ENCODE data around the gene IQCE.

IQCE gene

DNA sequence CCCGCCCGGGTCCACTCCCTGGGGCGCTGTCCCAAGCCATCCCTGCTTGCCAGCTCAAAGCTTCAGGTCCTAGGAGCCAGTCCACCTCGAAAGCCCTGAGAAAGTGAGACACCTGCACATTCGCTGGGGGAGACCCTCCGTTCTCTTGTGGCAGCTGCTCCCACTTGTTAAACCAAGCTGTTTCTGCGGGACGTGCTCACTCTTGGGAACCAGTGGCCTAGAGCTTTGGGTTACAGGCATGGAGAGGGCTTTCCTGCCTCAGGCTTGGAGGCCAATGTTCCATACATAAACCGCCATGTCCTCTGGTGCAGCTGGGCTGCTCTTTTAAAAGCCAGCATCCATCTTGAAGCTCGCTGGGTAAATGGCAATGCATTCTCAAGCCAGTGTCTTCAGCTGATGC lies 53.1 kb downstream of the IQCE start:
- Histone ChIP-seq H3K36me3 (ENCODE audit: control insufficient read depth, low read length) (no peaks in the 10 kb centered on the region), H3K4me2 (ENCODE audit: low read length) (peak overlapping the region; percentile 76), H3K27ac (ENCODE audit: low read depth, low read length) (peak overlapping the region; percentile 66; the same call in 1 of the 2 replicates), H3F3A (ENCODE audit: control insufficient read depth, insufficient read depth) (peaks cover 9% of the 10 kb centered on the region), H3K79me2 (ENCODE audit: control insufficient read depth, low read length) (no peaks in the 10 kb centered on the region), H4K20me1 (ENCODE audit: control insufficient read depth, insufficient read depth, low read depth, low read length) (no peaks in the 10 kb centered on the region), H3K27me3 (ENCODE audit: control insufficient read depth, low read length) (peaks cover 4% of the 10 kb centered on the region; the same call in 1 of the 2 replicates), H3K4me1 (ENCODE audit: control insufficient read depth, low read length) (peaks cover 45% of the 10 kb centered on the region), H3K9me3 (ENCODE audit: control insufficient read depth, insufficient read depth, low read length) (no peaks in the 10 kb centered on the region), H3K4me3 (ENCODE audit: low read length) (no peak overlapping the region), H3K9me2 (replicated peaks; ENCODE audit: control insufficient read depth, low read length) (no peaks in the 10 kb centered on the region)
- no peak for TF ChIP-seq EZH2phosphoT487 (IDR thresholded peaks at IDR 0.05; ENCODE audit: borderline replicate concordance, low read length)
- TF ChIP-seq, protein P1, sequence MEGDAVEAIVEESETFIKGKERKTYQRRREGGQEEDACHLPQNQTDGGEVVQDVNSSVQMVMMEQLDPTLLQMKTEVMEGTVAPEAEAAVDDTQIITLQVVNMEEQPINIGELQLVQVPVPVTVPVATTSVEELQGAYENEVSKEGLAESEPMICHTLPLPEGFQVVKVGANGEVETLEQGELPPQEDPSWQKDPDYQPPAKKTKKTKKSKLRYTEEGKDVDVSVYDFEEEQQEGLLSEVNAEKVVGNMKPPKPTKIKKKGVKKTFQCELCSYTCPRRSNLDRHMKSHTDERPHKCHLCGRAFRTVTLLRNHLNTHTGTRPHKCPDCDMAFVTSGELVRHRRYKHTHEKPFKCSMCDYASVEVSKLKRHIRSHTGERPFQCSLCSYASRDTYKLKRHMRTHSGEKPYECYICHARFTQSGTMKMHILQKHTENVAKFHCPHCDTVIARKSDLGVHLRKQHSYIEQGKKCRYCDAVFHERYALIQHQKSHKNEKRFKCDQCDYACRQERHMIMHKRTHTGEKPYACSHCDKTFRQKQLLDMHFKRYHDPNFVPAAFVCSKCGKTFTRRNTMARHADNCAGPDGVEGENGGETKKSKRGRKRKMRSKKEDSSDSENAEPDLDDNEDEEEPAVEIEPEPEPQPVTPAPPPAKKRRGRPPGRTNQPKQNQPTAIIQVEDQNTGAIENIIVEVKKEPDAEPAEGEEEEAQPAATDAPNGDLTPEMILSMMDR (IDR thresholded peaks at IDR 0.05; ENCODE audit: low read depth, low read length, poor library complexity, severe bottlenecking) = no peak

GRCh38 chr7:2612445-2613097 lies 53.8 kb downstream of the IQCE start:
- Histone ChIP-seq H3K27me3 (ENCODE audit: control insufficient read depth, low read length) (peaks cover 4% of the 10 kb centered on the region; the same call in 1 of the 2 replicates), H3K79me2 (ENCODE audit: control insufficient read depth, low read length) (no peaks in the 10 kb centered on the region), H3K4me1 (ENCODE audit: control insufficient read depth, low read length) (peaks cover 45% of the 10 kb centered on the region), H3K9me3 (ENCODE audit: control insufficient read depth, insufficient read depth, low read length) (no peaks in the 10 kb centered on the region), H3K4me2 (ENCODE audit: low read length) (peak overlapping the region; percentile 76), H3F3A (ENCODE audit: control insufficient read depth, insufficient read depth) (peaks cover 9% of the 10 kb centered on the region), H4K20me1 (ENCODE audit: control insufficient read depth, insufficient read depth, low read depth, low read length) (no peaks in the 10 kb centered on the region), H3K36me3 (ENCODE audit: control insufficient read depth, low read length) (no peaks in the 10 kb centered on the region), H3K9me2 (replicated peaks; ENCODE audit: control insufficient read depth, low read length) (no peaks in the 10 kb centered on the region), H3K27ac (ENCODE audit: low read depth, low read length) (peak overlapping the region; percentile 66), H3K4me3 (ENCODE audit: low read length) (peak overlapping the region; percentile 63)
- TF ChIP-seq EZH2phosphoT487 (IDR thresholded peaks at IDR 0.05; ENCODE audit: borderline replicate concordance, low read length) = no peak
- TF ChIP-seq, protein P1 (IDR thresholded peaks at IDR 0.05; ENCODE audit: low read depth, low read length, poor library complexity, severe bottlenecking) = no peak

GRCh38 chr7:2613098-2613930 lies 54.5 kb downstream of the IQCE start:
- Histone ChIP-seq H3K9me3 (ENCODE audit: control insufficient read depth, insufficient read depth, low read length) (no peaks in the 10 kb centered on the region), H4K20me1 (ENCODE audit: control insufficient read depth, insufficient read depth, low read depth, low read length) (no peaks in the 10 kb centered on the region), H3K27ac (ENCODE audit: low read depth, low read length) (peak overlapping the region; percentile 66), H3K27me3 (ENCODE audit: control insufficient read depth, low read length) (peaks cover 7% of the 10 kb centered on the region; the same call in 1 of the 2 replicates), H3K9me2 (replicated peaks; ENCODE audit: control insufficient read depth, low read length) (no peaks in the 10 kb centered on the region), H3K4me1 (ENCODE audit: control insufficient read depth, low read length) (peaks cover 45% of the 10 kb centered on the region), H3K4me3 (ENCODE audit: low read length) (peak overlapping the region; percentile 63), H3K36me3 (ENCODE audit: control insufficient read depth, low read length) (no peaks in the 10 kb centered on the region), H3K79me2 (ENCODE audit: control insufficient read depth, low read length) (no peaks in the 10 kb centered on the region), H3F3A (ENCODE audit: control insufficient read depth, insufficient read depth) (peaks cover 8% of the 10 kb centered on the region), H3K4me2 (ENCODE audit: low read length) (peak overlapping the region; percentile 76)
- TF ChIP-seq, protein P1 (IDR thresholded peaks at IDR 0.05; ENCODE audit: low read depth, low read length, poor library complexity, severe bottlenecking) = no peak
- TF ChIP-seq EZH2phosphoT487 (IDR thresholded peaks at IDR 0.05; ENCODE audit: borderline replicate concordance, low read length) = no peak

All from DOHH2 (cell line).